GM10847 (cell line): ENCODE data around the gene GET4.

Experiments used
- POLR2A ChIP-seq: IDR thresholded peaks from 2 replicates; pipeline ENCODE4 v1.6.1; 2011; ENCODE audit not compliant: insufficient read length; ENCODE audit errors: extremely low read depth

Gene GET4

GRCh38 chr7:841943-842342 lies 34.4 kb upstream of the GET4 start:
- no peak for TF ChIP-seq POLR2A

- no peak for TF ChIP-seq POLR2A
Observed at GRCh38 chr7:842431-843031, 33.8 kb upstream of the GET4 start.

GRCh38 chr7:843230-843629 lies 33.1 kb upstream of the GET4 start:
- no peak for TF ChIP-seq POLR2A

- TF ChIP-seq POLR2A = no peak
Observed at GRCh38 chr7:844043-844442, 32.3 kb upstream of the GET4 start.

GRCh38 chr7:844514-844913 lies 31.8 kb upstream of the GET4 start:
- TF ChIP-seq POLR2A = no peak

GRCh38 chr7:845091-845490 lies 31.3 kb upstream of the GET4 start:
- TF ChIP-seq POLR2A = no peak

- no peak for TF ChIP-seq POLR2A
Observed at GRCh38 chr7:845731-846130, 30.6 kb upstream of the GET4 start.

GRCh38 chr7:849145-849544 lies 27.2 kb upstream of the GET4 start:
- TF ChIP-seq POLR2A = no peak

GRCh38 chr7:849781-850180 lies 26.6 kb upstream of the GET4 start:
- TF ChIP-seq POLR2A = no peak

- TF ChIP-seq POLR2A = no peak
Observed at GRCh38 chr7:851204-851603, 25.1 kb upstream of the GET4 start.

GRCh38 chr7:853366-854117 lies 22.8 kb upstream of the GET4 start:
- no peak for TF ChIP-seq POLR2A

- no peak for TF ChIP-seq POLR2A
Observed at GRCh38 chr7:854118-854775, 22.1 kb upstream of the GET4 start.

GRCh38 chr7:855686-856369 lies 20.5 kb upstream of the GET4 start:
- TF ChIP-seq POLR2A = no peak

- no peak for TF ChIP-seq POLR2A
Observed at GRCh38 chr7:856444-857095, 19.8 kb upstream of the GET4 start.

GRCh38 chr7:857661-858060 lies 18.7 kb upstream of the GET4 start:
- TF ChIP-seq POLR2A = no peak
